Ovary (tissue), 1 donor: ENCODE measurements around the gene HOXB9.

Experiments used
- EP300 ChIP-seq: sonication (generic); formaldehyde crosslinking; IDR thresholded peaks from one replicate; pipeline ENCODE4 v1.6.1; 2017; ENCODE audit warnings: antibody characterized with exemption
- POLR2A ChIP-seq: fragments of 450-650 bp; IDR thresholded peaks from one replicate; pipeline ENCODE4 v1.6.1; 2017; ENCODE audit warnings: antibody characterized with exemption, mild to moderate bottlenecking, moderate library complexity

- TF ChIP-seq POLR2A (no peak), EP300 (no peak)
Observed at GRCh38 chr17:48577330-48577945, 48.7 kb downstream of the HOXB9 start.
